Stomach (tissue), 19 donors: Measurements from ENCODE around the gene TMEM144. TPM values are rescaled to one million over a fixed set of nuclear protein-coding genes. Genes with fewer than 3 reads are reported as not detected.

Experiments
- DNase-seq, 2 donors: peaks; one replicate each; pipeline versions ENCODE4 v3.0.0 to v3.0.0-alpha.2; 2013 to 2019
- H3K27ac ChIP-seq, 5 donors: fragments of 200-600 bp in 4 of 5; sonication (generic) in 4 of 5; one replicate each; pipeline ENCODE4 v1.5.1; 2013 to 2019; ENCODE audit warnings: mild to moderate bottlenecking in 1 of 5, moderate library complexity in 1 of 5
- H3K27me3 ChIP-seq, 3 donors: fragments of 200-600 bp; sonication (generic); one replicate each; pipeline ENCODE4 v1.5.1; 2017 to 2019; ENCODE audit warnings: mixed run types in 1 of 3
- H3K36me3 ChIP-seq, 4 donors: fragments of 200-600 bp; sonication (generic); 1 replicate in 3 of 4; 2 replicates in 1 of 4; pipeline ENCODE4 v1.5.1; 2016 to 2019
- H3K4me1 ChIP-seq, 4 donors: fragments of 200-600 bp; sonication (generic); one replicate each; pipeline ENCODE4 v1.5.1; 2016 to 2019
- H3K4me3 ChIP-seq, 4 donors: fragments of 200-600 bp; sonication (generic) in 3 of 4; one replicate each; pipeline ENCODE4 v1.5.1; 2016 to 2019; ENCODE audit warnings: mild to moderate bottlenecking in 1 of 4
- H3K9me3 ChIP-seq, 4 donors: fragments of 200-600 bp; sonication (generic); one replicate each; pipeline ENCODE4 v1.5.1; 2016 to 2019
- EP300 ChIP-seq: sonication (generic); formaldehyde crosslinking; IDR thresholded peaks from one replicate; pipeline ENCODE4 v1.6.1; 2017; ENCODE audit warnings: antibody characterized with exemption
- POLR2A ChIP-seq, 4 donors: fragments of 450-650 bp; IDR thresholded peaks; one replicate each; pipeline ENCODE4 v1.6.1; 2016; ENCODE audit warnings: antibody characterized with exemption in 4 of 4, control low read depth in 2 of 4, mild to moderate bottlenecking in 1 of 4, moderate library complexity in 1 of 4
- POLR2AphosphoS5 ChIP-seq, 3 donors: sonication (generic); formaldehyde crosslinking; IDR thresholded peaks; one replicate each; pipeline ENCODE4 v1.6.1; 2016; ENCODE audit warnings: antibody characterized with exemption in 3 of 3
- WGBS, 5 donors: extraction: QIAGEN DNeasy Blood & Tissue Kit in 3 of 5; methylation state at CpG; one replicate each; pipeline versions ENCODE4 v1.1.5 to v1.1.7; 2013 to 2018; 5-methylcytosine and 5-hydroxymethylcytosine counted together
- intact Hi-C: fragments of 100-400 bp; cut with DNase I; formaldehyde crosslinking; loops from one replicate; pipeline ENCODE4 v1.15.1; 2023; ENCODE audit warnings: low total_unique reads
- long read RNA-seq, 10 donors: transcript quantifications; one replicate each; lab custom pipeline, GENCODE V29; 2026
- polyA plus RNA-seq, 3 donors: library from polyadenylated mRNA; stranded (reverse); fragments of 200-250 nt; gene quantifications; one replicate each; pipeline ENCODE4 v1.2.3, GENCODE V29; 2013
- total RNA-seq, 5 donors: library from RNA; depleted of rRNA; stranded (reverse); fragments of >200 nt; gene quantifications; one replicate each; pipeline versions ENCODE4 v1.1.0 to v1.2.3, GENCODE V29; 2014 to 2016
- TF ChIP-seq, protein P1 (sequence below), 7 experiments: fragments of 450-650 bp in 4 of 7; fragments of 200-600 bp in 3 of 7; sonication (generic) in 3 of 7; IDR thresholded peaks; one replicate each; pipeline ENCODE4 v1.5.1; 2016 to 2019; ENCODE audit warnings: antibody characterized with exemption in 7 of 7, control low read depth in 2 of 7, mild to moderate bottlenecking in 1 of 7
- donor health status: healthy with polysubstance abuse.
- donor health status: Bipolar disorder and iron deficiency.
- donor health status: healthy.

The TMEM144 gene
- total RNA-seq, result 10 to 100 TPM in 2 of 5 donors, 1 to 10 TPM in 2, not detected in 1; 2.2 to 58.2 (median 22.2) TPM
- polyA plus RNA-seq, result 1 to 10 TPM; 2.0 to 2.8 (median 2.3) TPM
- long read RNA-seq, donor 1, partial matches to known transcripts, result 0 of 1 reads
- long read RNA-seq, donor 1, other reads (novel, unspliced or antisense), result 0 of 1 reads
- long read RNA-seq, donor 2, partial matches to known transcripts, result 0 of 3 reads
- long read RNA-seq, donor 2, other reads (novel, unspliced or antisense), result 0 of 3 reads
- long read RNA-seq, donor 3, partial matches to known transcripts, result 0 of 1 reads
- long read RNA-seq, donor 3, other reads (novel, unspliced or antisense), result 0 of 1 reads
- long read RNA-seq, donor 4, partial matches to known transcripts, result 0 of 1 reads
- long read RNA-seq, donor 4, other reads (novel, unspliced or antisense), result 0 of 1 reads
- long read RNA-seq, donor 5, partial matches to known transcripts, result 0 of 1 reads
- long read RNA-seq, donor 5, other reads (novel, unspliced or antisense), result 0 of 1 reads
- long read RNA-seq, donor 6, partial matches to known transcripts, result 0 of 2 reads
- long read RNA-seq, donor 6, other reads (novel, unspliced or antisense), result 0 of 2 reads
- long read RNA-seq, donor 7, partial matches to known transcripts, result 0 of 2 reads
- long read RNA-seq, donor 7, other reads (novel, unspliced or antisense), result 0 of 2 reads
- long read RNA-seq, donor 8, partial matches to known transcripts, result 0 of 4 reads
- long read RNA-seq, donor 8, other reads (novel, unspliced or antisense), result 0 of 4 reads
- long read RNA-seq, donor 9, result 0 reads
- long read RNA-seq, donor 10, partial matches to known transcripts, result 0 of 1 reads
- long read RNA-seq, donor 10, other reads (novel, unspliced or antisense), result 0 of 1 reads

DNA sequence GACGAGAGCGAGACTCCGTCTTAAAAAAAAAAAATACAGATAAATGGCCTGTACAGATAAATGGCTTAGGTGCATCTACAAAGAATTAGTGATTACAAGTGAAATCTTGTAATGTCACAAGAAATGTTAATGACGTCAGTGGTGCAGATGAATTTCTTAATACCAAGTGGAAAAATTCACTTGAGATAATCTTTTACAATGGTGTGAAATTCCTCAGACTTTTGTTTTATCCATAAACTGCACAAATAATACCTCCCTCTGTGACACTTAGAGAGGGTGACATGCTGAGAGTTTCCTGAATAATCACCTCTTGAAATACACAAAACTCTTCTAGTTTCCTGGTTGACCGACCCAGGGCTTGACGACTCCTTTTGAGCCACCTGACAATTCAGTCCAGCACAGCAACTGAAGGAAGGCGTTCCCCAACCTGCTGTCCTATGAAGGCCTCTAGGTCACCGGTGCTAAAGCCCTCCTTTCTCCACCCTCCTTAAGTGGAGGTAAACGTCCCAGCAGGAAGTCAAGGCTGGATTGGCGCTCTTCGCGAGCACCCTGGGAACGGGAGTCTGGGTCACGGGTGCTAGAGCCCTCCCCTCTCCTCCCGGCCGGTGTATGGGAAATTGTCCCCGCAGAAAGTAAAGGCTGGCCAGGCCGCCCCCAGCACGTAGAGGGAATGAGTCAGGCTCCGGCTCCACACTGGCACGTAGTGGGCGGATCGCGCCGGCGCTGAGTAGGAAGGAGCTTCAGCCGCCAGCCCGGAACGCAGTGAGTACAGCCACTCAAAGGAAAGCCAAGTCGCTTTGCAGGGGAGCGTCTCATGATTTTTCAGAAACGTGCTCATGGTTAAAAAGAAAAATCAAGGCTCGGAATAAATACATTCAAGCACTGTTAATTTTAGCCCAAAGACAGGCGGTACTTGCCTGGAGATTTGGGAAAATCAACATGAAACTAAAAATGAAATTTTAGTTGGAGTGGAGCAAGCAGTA lies at the start of gene TMEM144:
TSS of gene TMEM144 (plus strand) at position 662 of the 983 bp plus-strand sequence. CDS start 2,182 bp downstream, outside the sequence.
- peak within 1 kb of the TSS; percentile 84 to 93 (median 89) for H3K27ac ChIP-seq
- H3K9me3 ChIP-seq, result no peaks in the 10 kb centered on the region
- DNase-seq, result peak; percentile 89 to 96
- intact Hi-C loops, result no loop called here
- TF ChIP-seq POLR2AphosphoS5 (IDR thresholded peaks at IDR 0.05) (peak; percentile 6 to 87 (median 86)), POLR2A (IDR thresholded peaks at IDR 0.05) (no peak)
- no peaks in the 10 kb centered on the region for H3K36me3 ChIP-seq
- no peaks in the 10 kb centered on the region for H3K27me3 ChIP-seq
- peak within 1 kb of the TSS; percentile 34 to 49 (median 41) for H3K4me3 ChIP-seq
- H3K4me1 ChIP-seq, result peaks cover 4 to 17% (median 12%) of the 10 kb centered on the region in 4 donors
- 10 to 12% (median 11%) methylated on average over 26 to 34 of the region's 34 CpGs for WGBS, 5 donors

DNA sequence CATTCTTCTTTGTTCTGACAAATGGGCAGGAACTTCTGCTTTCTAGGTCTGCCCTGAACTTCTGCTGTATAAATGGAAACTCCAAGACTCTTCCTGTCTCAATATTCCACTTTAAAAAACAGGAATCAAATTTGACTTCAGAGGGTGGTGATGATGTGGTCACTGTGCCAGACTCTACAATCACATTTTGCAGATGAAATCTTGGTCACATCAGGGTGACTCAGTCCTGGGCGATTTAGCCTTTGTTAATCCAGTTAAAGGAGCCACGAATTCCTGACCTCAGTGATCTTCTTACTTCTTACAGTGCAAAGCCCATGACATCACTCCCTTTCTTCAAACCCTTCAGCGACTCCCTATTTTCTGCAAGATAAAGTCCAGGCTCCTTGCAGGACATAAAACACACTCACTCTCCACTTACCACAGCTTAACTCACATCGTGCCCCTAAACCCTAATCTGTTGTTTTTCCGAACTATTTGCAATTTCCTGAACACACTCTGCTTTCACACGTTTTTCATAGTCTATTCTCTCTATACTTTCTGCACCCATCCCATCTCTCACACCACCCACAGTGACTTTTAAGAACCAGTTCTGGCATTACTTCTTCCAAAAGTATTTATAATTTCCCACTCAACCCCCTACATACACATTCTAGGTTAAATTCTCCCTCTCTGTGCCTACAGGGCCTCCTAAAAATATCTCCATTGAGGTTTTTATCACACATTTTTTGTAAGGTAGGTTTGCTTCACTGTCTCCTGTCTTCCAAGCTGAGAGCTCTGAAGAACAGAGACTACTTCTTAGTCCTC lies 48.5 kb upstream of the TMEM144 start:
- Histone ChIP-seq H3K4me3 (no peak overlapping the region), H3K36me3 (no peaks in the 10 kb centered on the region), H3K27me3 (no peaks in the 10 kb centered on the region), H3K9me3 (no peaks in the 10 kb centered on the region), H3K27ac (peak overlapping the region in 4 of 5 donors; percentile 32 to 69 (median 44)), H3K4me1 (peaks cover 0 to 61% (median 28%) of the 10 kb centered on the region in 4 donors)
- intact Hi-C loops, result no loop called here
- peak in 1 of 2 donors; percentile 67 for DNase-seq
- WGBS, 5 donors, result 21 to 41% (median 37%) methylated on average over 6 of the region's 6 CpGs
- no peak for TF ChIP-seq POLR2A (IDR thresholded peaks at IDR 0.05)
- TF ChIP-seq POLR2AphosphoS5 (IDR thresholded peaks at IDR 0.05), result peak in 1 of 3 donors; percentile 50

DNA sequence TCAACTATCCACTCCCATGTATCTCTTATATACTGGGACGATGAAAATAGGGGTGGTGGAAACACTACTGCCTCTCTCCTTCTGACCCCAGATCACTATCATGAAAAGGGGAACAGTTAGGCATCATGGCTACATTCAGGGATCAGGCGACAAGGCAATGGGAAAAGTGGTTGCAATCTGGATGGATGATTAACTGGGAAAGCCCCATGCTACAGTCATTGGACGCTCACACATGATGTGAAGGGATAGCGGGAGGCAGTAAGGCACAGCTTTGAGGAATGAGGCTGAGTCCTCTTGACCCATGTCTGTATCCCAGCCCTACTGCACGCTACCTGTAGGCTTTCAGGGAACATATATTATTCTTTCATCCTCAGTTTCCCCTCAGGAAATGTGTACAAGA lies 47.7 kb upstream of the TMEM144 start:
- Histone ChIP-seq H3K36me3 (no peaks in the 10 kb centered on the region), H3K27me3 (no peaks in the 10 kb centered on the region), H3K4me3 (no peak overlapping the region), H3K4me1 (peaks cover 0 to 57% (median 28%) of the 10 kb centered on the region in 4 donors), H3K27ac (peak overlapping the region in 2 of 5 donors; percentile 53 to 69), H3K9me3 (no peaks in the 10 kb centered on the region)
- intact Hi-C loops, result no loop called here
- TF ChIP-seq EP300, result no peak
- TF ChIP-seq POLR2AphosphoS5 (IDR thresholded peaks at IDR 0.05), result no peak
- TF ChIP-seq, protein P1, sequence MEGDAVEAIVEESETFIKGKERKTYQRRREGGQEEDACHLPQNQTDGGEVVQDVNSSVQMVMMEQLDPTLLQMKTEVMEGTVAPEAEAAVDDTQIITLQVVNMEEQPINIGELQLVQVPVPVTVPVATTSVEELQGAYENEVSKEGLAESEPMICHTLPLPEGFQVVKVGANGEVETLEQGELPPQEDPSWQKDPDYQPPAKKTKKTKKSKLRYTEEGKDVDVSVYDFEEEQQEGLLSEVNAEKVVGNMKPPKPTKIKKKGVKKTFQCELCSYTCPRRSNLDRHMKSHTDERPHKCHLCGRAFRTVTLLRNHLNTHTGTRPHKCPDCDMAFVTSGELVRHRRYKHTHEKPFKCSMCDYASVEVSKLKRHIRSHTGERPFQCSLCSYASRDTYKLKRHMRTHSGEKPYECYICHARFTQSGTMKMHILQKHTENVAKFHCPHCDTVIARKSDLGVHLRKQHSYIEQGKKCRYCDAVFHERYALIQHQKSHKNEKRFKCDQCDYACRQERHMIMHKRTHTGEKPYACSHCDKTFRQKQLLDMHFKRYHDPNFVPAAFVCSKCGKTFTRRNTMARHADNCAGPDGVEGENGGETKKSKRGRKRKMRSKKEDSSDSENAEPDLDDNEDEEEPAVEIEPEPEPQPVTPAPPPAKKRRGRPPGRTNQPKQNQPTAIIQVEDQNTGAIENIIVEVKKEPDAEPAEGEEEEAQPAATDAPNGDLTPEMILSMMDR (IDR thresholded peaks at IDR 0.05), result no peak
- no peak for TF ChIP-seq POLR2A (IDR thresholded peaks at IDR 0.05)
- DNase-seq, result no peak
- 89 to 97% (median 94%) methylated on average over 5 of the region's 5 CpGs for WGBS, 5 donors

GRCh38 chr4:158163941-158164767 lies 46.1 kb upstream of the TMEM144 start:
- TF ChIP-seq EP300 (no peak), POLR2AphosphoS5 (IDR thresholded peaks at IDR 0.05) (no peak), POLR2A (IDR thresholded peaks at IDR 0.05) (no peak)
- TF ChIP-seq, protein P1 (IDR thresholded peaks at IDR 0.05), result no peak
- 33 to 48% (median 39%) methylated on average over 10 of the region's 10 CpGs for WGBS, 5 donors
- no peak for DNase-seq
- Histone ChIP-seq H3K27ac (peak overlapping the region in 4 of 5 donors; percentile 23 to 84 (median 44)), H3K9me3 (no peaks in the 10 kb centered on the region), H3K36me3 (no peaks in the 10 kb centered on the region), H3K4me1 (peaks cover 0 to 61% (median 24%) of the 10 kb centered on the region in 4 donors), H3K27me3 (no peaks in the 10 kb centered on the region), H3K4me3 (peak overlapping the region in 3 of 4 donors; percentile 12 to 23 (median 14))
- intact Hi-C loops, result no loop called here
